Measurements from ENCODE around the gene ZFAND4.

Gene ZFAND4

DNA sequence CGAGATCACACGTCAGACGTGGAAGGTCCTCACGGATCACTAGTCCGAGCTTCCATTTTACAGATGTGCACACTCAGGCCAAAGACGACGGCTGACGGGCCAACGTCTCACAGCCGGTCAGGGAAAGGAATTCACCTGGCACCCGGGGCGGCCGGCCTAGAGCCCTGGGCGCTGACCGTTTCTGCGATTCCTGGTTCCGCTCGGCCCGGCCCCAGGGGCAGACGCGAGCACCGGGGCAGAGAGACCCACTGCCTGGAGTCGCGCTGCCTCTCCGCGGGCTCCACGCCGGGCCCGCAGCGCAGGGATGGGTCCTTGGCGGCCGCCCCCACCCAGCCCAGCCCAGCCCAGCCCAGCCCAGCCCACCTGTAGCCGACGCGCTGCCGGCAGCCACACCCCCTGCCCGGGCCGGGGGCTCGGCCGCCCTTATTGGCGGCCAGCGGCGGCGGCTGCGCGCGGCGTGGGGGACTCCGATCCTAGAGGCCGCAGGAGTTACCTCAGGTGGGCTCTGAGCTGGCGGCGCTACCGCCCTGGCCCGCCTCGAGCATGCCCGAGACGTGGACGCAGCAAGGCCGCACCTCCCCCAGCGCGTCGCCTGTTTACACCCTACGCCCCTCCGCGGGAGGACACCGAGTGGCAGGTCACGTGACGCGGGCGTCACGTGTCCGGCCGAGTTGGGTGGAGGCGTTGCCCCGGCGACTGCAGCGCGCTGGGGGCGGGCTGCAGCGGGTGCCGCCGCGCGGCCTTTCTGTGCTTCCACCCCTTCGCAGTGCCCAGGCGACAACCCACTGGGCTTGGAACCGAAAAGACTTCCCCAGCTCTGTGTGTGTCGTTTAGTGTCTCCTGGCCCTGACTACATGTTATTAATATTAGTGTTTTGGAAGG, 78.1 kb downstream of the ZFAND4 start:
- Histone ChIP-seq H3K79me2 (ENCODE audit: insufficient read depth, low read length) (no peaks in the 10 kb centered on the region), H3K9me2 (replicated peaks; ENCODE audit: insufficient read depth, low read length) (no peaks in the 10 kb centered on the region), H2AFZ (ENCODE audit: low read depth, low read length, severe bottlenecking) (peak overlapping the region; percentile 88), H3K4me2 (ENCODE audit: low read depth, low read length, poor library complexity, severe bottlenecking) (peak overlapping the region; percentile 64), H3K27ac (ENCODE audit: low read depth, low read length) (no peak overlapping the region), H3K9me3 (ENCODE audit: insufficient read depth, low read length) (peaks cover 7% of the 10 kb centered on the region; the same call in 1 of the 2 replicates), H4K20me1 (ENCODE audit: low read depth, low read length) (no peaks in the 10 kb centered on the region), H3F3A (ENCODE audit: insufficient read depth) (peaks cover 10% of the 10 kb centered on the region; the same call in 1 of the 2 replicates), H3K9ac (ENCODE audit: low read length) (peak overlapping the region; percentile 56), H3K27me3 (ENCODE audit: low read length) (no peaks in the 10 kb centered on the region), H3K36me3 (ENCODE audit: low read length) (0 out of 2 replicates have a peak, but pooled peaks cover 3% of the 10 kb centered on the region), H3K4me3 (ENCODE audit: insufficient read depth, low read length, poor library complexity, severe bottlenecking) (peak overlapping the region; percentile 79)
- no peak for TF ChIP-seq CTCF (IDR thresholded peaks at IDR 0.05; ENCODE audit: insufficient read depth, low read length, poor library complexity, severe bottlenecking)
- TF ChIP-seq EZH2phosphoT487 (conservative IDR thresholded peaks at IDR 0.05; ENCODE audit: low read length), result no peak

DNA sequence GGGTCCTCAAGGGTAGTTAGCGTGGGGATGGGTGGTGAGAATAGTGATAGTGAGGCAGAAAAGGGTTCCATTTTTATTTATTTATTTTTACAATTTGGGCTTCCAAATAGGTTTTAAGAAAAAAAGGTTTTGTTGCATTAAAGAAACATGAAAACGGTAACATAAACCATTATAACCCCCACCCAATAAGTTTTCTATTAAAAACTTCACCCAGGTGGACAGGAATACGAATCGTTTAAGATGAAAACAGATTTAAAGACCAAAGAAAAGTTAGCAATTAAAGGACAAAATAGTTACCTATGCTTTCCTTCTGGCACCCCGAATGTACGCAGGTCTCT, 78.7 kb downstream of the ZFAND4 start:
- peak overlapping the region; percentile 79 for H3K4me3 ChIP-seq (ENCODE audit: insufficient read depth, low read length, poor library complexity, severe bottlenecking)

DNA sequence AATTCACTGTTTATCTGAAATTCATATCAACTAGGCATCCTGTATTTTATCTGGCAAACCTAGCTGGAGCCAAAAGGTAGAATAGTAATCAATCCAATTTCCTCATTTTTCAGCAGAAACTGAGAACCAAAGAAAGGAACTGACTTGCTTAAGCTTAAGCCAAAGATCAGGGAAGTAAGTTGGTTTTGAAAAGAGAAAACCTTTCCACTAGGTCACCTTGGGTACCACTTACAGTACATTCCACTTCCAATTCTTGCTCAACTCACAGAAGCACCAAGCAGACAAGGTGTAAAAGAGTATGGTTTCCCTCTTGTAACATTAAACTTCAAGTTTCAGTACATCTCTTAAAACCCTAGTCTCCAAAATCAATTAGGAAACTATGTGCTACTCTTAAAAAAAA, 79.6 kb downstream of the ZFAND4 start:
- no peak overlapping the region for H3K27ac ChIP-seq (ENCODE audit: low read depth, low read length)
- H3K4me3 ChIP-seq (ENCODE audit: insufficient read depth, low read length, poor library complexity, severe bottlenecking), result peak overlapping the region; percentile 79
- TF ChIP-seq CTCF (IDR thresholded peaks at IDR 0.05; ENCODE audit: insufficient read depth, low read length, poor library complexity, severe bottlenecking) (no peak), EZH2phosphoT487 (conservative IDR thresholded peaks at IDR 0.05; ENCODE audit: low read length) (no peak)
- no peaks in the 10 kb centered on the region for H3K9me2 ChIP-seq (replicated peaks; ENCODE audit: insufficient read depth, low read length)
- H3F3A ChIP-seq (ENCODE audit: insufficient read depth), result peaks cover 7% of the 10 kb centered on the region; the same call in 1 of the 2 replicates
- peaks cover 9% of the 10 kb centered on the region; the same call in 1 of the 2 replicates for H3K9me3 ChIP-seq (ENCODE audit: insufficient read depth, low read length)
- H3K9ac ChIP-seq (ENCODE audit: low read length), result no peak overlapping the region
- no peaks in the 10 kb centered on the region for H4K20me1 ChIP-seq (ENCODE audit: low read depth, low read length)
- H3K36me3 ChIP-seq (ENCODE audit: low read length), result 0 out of 2 replicates have a peak, but pooled peaks cover 3% of the 10 kb centered on the region
- peak overlapping the region; percentile 64 for H3K4me2 ChIP-seq (ENCODE audit: low read depth, low read length, poor library complexity, severe bottlenecking)
- H3K79me2 ChIP-seq (ENCODE audit: insufficient read depth, low read length), result no peaks in the 10 kb centered on the region
- no peak overlapping the region for H2AFZ ChIP-seq (ENCODE audit: low read depth, low read length, severe bottlenecking)
- no peaks in the 10 kb centered on the region for H3K27me3 ChIP-seq (ENCODE audit: low read length)

More for the DNA sequence above, 78.7 kb downstream of the ZFAND4 start:
- Histone ChIP-seq H3K79me2 (ENCODE audit: insufficient read depth, low read length) (no peaks in the 10 kb centered on the region), H3K9ac (ENCODE audit: low read length) (peak overlapping the region; percentile 56), H3K36me3 (ENCODE audit: low read length) (0 out of 2 replicates have a peak, but pooled peaks cover 3% of the 10 kb centered on the region), H3K9me2 (replicated peaks; ENCODE audit: insufficient read depth, low read length) (no peaks in the 10 kb centered on the region), H3K4me2 (ENCODE audit: low read depth, low read length, poor library complexity, severe bottlenecking) (peak overlapping the region; percentile 64), H3K27ac (ENCODE audit: low read depth, low read length) (no peak overlapping the region), H3K27me3 (ENCODE audit: low read length) (no peaks in the 10 kb centered on the region), H3K9me3 (ENCODE audit: insufficient read depth, low read length) (peaks cover 9% of the 10 kb centered on the region; the same call in 1 of the 2 replicates), H4K20me1 (ENCODE audit: low read depth, low read length) (no peaks in the 10 kb centered on the region), H3F3A (ENCODE audit: insufficient read depth) (peaks cover 7% of the 10 kb centered on the region; the same call in 1 of the 2 replicates), H2AFZ (ENCODE audit: low read depth, low read length, severe bottlenecking) (peak overlapping the region; percentile 88)
- no peak for TF ChIP-seq CTCF (IDR thresholded peaks at IDR 0.05; ENCODE audit: insufficient read depth, low read length, poor library complexity, severe bottlenecking)
- TF ChIP-seq EZH2phosphoT487 (conservative IDR thresholded peaks at IDR 0.05; ENCODE audit: low read length), result no peak
